ENCODE results near the gene EPN2.

GRCh38 chr17:19263641-19264051 lies 26.5 kb downstream of the EPN2 start:
- TF ChIP-seq, protein P1, sequence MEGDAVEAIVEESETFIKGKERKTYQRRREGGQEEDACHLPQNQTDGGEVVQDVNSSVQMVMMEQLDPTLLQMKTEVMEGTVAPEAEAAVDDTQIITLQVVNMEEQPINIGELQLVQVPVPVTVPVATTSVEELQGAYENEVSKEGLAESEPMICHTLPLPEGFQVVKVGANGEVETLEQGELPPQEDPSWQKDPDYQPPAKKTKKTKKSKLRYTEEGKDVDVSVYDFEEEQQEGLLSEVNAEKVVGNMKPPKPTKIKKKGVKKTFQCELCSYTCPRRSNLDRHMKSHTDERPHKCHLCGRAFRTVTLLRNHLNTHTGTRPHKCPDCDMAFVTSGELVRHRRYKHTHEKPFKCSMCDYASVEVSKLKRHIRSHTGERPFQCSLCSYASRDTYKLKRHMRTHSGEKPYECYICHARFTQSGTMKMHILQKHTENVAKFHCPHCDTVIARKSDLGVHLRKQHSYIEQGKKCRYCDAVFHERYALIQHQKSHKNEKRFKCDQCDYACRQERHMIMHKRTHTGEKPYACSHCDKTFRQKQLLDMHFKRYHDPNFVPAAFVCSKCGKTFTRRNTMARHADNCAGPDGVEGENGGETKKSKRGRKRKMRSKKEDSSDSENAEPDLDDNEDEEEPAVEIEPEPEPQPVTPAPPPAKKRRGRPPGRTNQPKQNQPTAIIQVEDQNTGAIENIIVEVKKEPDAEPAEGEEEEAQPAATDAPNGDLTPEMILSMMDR (conservative IDR thresholded peaks at IDR 0.05 in 1 of 2, IDR thresholded peaks at IDR 0.05 in 1 of 2; ENCODE audit: low read depth in 1 of 2, low read length in 2 of 2), result no peak
- no peak for TF ChIP-seq EZH2 (IDR thresholded peaks at IDR 0.05; ENCODE audit: low read length, missing control alignments)
